ENCODE data around the gene MEN1.

MEN1 gene

GRCh38 chr11:64791781-64792291 lies 18.5 kb downstream of the MEN1 start:
- Histone ChIP-seq H3K9me3 (replicated peaks; ENCODE audit: insufficient read depth, low read length) (no peaks in the 10 kb centered on the region), H3K79me2 (ENCODE audit: low read length) (no peaks in the 10 kb centered on the region), H3K9ac (ENCODE audit: low read length) (no peak overlapping the region), H2AFZ (ENCODE audit: low read length) (no peak overlapping the region), H3K4me2 (ENCODE audit: low read depth, low read length) (no peak overlapping the region), H3K36me3 (replicated peaks; ENCODE audit: insufficient read depth, low read length) (no peaks in the 10 kb centered on the region), H3F3A (ENCODE audit: insufficient read depth, low read length) (no peaks in the 10 kb centered on the region), H3K4me1 (ENCODE audit: low read length) (no peaks in the 10 kb centered on the region), H4K20me1 (ENCODE audit: insufficient read depth, low read length) (no peaks in the 10 kb centered on the region), H3K4me3 (ENCODE audit: low read length) (no peak overlapping the region), H3K27me3 (replicated peaks; ENCODE audit: insufficient read depth, low read length) (no peaks in the 10 kb centered on the region), H3K9me2 (replicated peaks; ENCODE audit: insufficient read depth, low read length) (no peaks in the 10 kb centered on the region), H3K27ac (ENCODE audit: low read length) (no peak overlapping the region)
- DNase-seq = no peak
- no peak for TF ChIP-seq EZH2phosphoT487 (IDR thresholded peaks at IDR 0.05; ENCODE audit: low read length)
- TF ChIP-seq EZH2 (optimal IDR thresholded peaks at IDR 0.05; ENCODE audit: low read depth, low read length) = no peak
- no peak for TF ChIP-seq CTCF (IDR thresholded peaks at IDR 0.05; ENCODE audit: low read length)

- Histone ChIP-seq H3F3A (ENCODE audit: insufficient read depth, low read length) (no peaks in the 10 kb centered on the region), H2AFZ (ENCODE audit: low read length) (no peak overlapping the region), H3K9me3 (replicated peaks; ENCODE audit: insufficient read depth, low read length) (no peaks in the 10 kb centered on the region), H4K20me1 (ENCODE audit: insufficient read depth, low read length) (no peaks in the 10 kb centered on the region), H3K9me2 (replicated peaks; ENCODE audit: insufficient read depth, low read length) (no peaks in the 10 kb centered on the region), H3K27me3 (replicated peaks; ENCODE audit: insufficient read depth, low read length) (no peaks in the 10 kb centered on the region), H3K4me3 (ENCODE audit: low read length) (no peak overlapping the region), H3K9ac (ENCODE audit: low read length) (no peak overlapping the region), H3K4me1 (ENCODE audit: low read length) (no peaks in the 10 kb centered on the region), H3K36me3 (replicated peaks; ENCODE audit: insufficient read depth, low read length) (no peaks in the 10 kb centered on the region), H3K79me2 (ENCODE audit: low read length) (no peaks in the 10 kb centered on the region), H3K27ac (ENCODE audit: low read length) (no peak overlapping the region), H3K4me2 (ENCODE audit: low read depth, low read length) (no peak overlapping the region)
- no peak for TF ChIP-seq CTCF (IDR thresholded peaks at IDR 0.05; ENCODE audit: low read length)
- no peak for DNase-seq
These were observed 19.9 kb downstream of the MEN1 start for GRCh38 chr11:64790205-64791095.

GRCh38 chr11:64789331-64790204 lies 20.8 kb downstream of the MEN1 start:
- H3K27me3 ChIP-seq (replicated peaks; ENCODE audit: insufficient read depth, low read length) = no peaks in the 10 kb centered on the region
- no peaks in the 10 kb centered on the region for H3K79me2 ChIP-seq (ENCODE audit: low read length)
- H3F3A ChIP-seq (ENCODE audit: insufficient read depth, low read length) = no peaks in the 10 kb centered on the region
- H3K4me2 ChIP-seq (ENCODE audit: low read depth, low read length) = no peak overlapping the region
- H3K4me3 ChIP-seq (ENCODE audit: low read length) = no peak overlapping the region
- H3K9me2 ChIP-seq (replicated peaks; ENCODE audit: insufficient read depth, low read length) = no peaks in the 10 kb centered on the region
- no peak overlapping the region for H3K9ac ChIP-seq (ENCODE audit: low read length)
- no peaks in the 10 kb centered on the region for H3K9me3 ChIP-seq (replicated peaks; ENCODE audit: insufficient read depth, low read length)
- no peak overlapping the region for H3K27ac ChIP-seq (ENCODE audit: low read length)
- no peaks in the 10 kb centered on the region for H3K36me3 ChIP-seq (replicated peaks; ENCODE audit: insufficient read depth, low read length)
- H3K4me1 ChIP-seq (ENCODE audit: low read length) = no peaks in the 10 kb centered on the region
- H2AFZ ChIP-seq (ENCODE audit: low read length) = no peak overlapping the region
- TF ChIP-seq CTCF (IDR thresholded peaks at IDR 0.05; ENCODE audit: low read length) (no peak), EZH2phosphoT487 (IDR thresholded peaks at IDR 0.05; ENCODE audit: low read length) (no peak), EZH2 (optimal IDR thresholded peaks at IDR 0.05; ENCODE audit: low read depth, low read length) (no peak)
- H4K20me1 ChIP-seq (ENCODE audit: insufficient read depth, low read length) = no peaks in the 10 kb centered on the region
- DNase-seq = no peak
